ENCODE results near the gene SETD5.
A peak's percentile ranks its signal among the peaks of the same experiment; 100 is the strongest.

SETD5 gene

DNA sequence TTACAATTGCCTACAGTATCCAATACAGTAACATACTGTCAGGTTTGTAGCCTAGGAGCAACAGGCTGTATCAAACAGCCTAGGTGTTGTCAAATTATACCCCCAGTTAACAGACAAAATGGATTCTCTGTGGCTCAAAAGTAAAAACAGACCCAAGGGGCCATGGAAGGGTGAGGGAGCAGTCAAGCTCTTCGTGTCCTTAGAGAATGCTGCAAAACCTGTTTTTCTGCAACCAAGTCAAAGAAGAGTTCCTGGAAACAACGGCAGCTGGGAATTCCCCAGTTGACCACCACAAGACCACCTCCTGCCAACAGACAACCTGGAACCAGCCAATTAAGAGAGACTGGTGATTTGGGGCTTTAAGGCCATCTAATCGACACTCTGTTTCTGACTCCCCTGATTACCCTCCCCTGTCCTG is 45.7 kb upstream of the SETD5 start:
- Histone ChIP-seq H2AK5ac (ENCODE audit: low read depth, low read length) (no peak overlapping the region), H3K18ac (ENCODE audit: low read length) (no peak overlapping the region), H3K9me3 (replicated peaks in 1 of 2; ENCODE audit: control insufficient read depth in 2 of 2, insufficient read depth in 1 of 2, low read depth in 1 of 2, low read length in 2 of 2) (no peaks in the 10 kb centered on the region), H3K23ac (ENCODE audit: low read depth, low read length, poor library complexity) (no peak overlapping the region), H4K91ac (ENCODE audit: low read depth, low read length, poor library complexity) (no peak overlapping the region), H3K9ac (ENCODE audit: low read depth, low read length, poor library complexity) (no peak overlapping the region), H3K79me1 (ENCODE audit: low read depth, low read length) (no peaks in the 10 kb centered on the region), H3K4me1 (ENCODE audit: control insufficient read depth in 2 of 2, insufficient read depth in 1 of 2, low read depth in 1 of 2, low read length in 2 of 2) (peaks cover 5 to 22% of the 10 kb centered on the region in 2 donors), H2BK12ac (ENCODE audit: low read length) (no peak overlapping the region), H3K36me3 (replicated peaks in 1 of 2; ENCODE audit: control insufficient read depth in 2 of 2, insufficient read depth in 2 of 2, low read length in 2 of 2) (peaks cover 0 to 2% of the 10 kb centered on the region in 2 donors), H3K27ac (replicated peaks; ENCODE audit: low read length) (no peak overlapping the region), H2AFZ (ENCODE audit: low read length) (no peak overlapping the region), H3K4me2 (ENCODE audit: insufficient read depth, low read length, poor library complexity, severe bottlenecking) (no peak overlapping the region), H3K27me3 (ENCODE audit: control insufficient read depth in 3 of 3, insufficient read depth in 3 of 3, low read depth in 1 of 3, low read length in 3 of 3) (no peaks in the 10 kb centered on the region), H4K8ac (ENCODE audit: low read depth, low read length) (no peak overlapping the region), H2BK120ac (ENCODE audit: low read depth, low read length) (no peak overlapping the region), H2BK5ac (ENCODE audit: low read length) (no peak overlapping the region), H2BK15ac (ENCODE audit: low read length) (no peak overlapping the region), H3K4ac (ENCODE audit: low read length) (no peak overlapping the region), H3K4me3 (ENCODE audit: low read length in 2 of 2) (no peak overlapping the region), H3K14ac (ENCODE audit: low read length) (no peak overlapping the region)
- DNase-seq (ENCODE audit: low spot score), result no peak
- WGBS, 2 donors (ENCODE audit: extremely low coverage in 2 of 2, insufficient read length in 2 of 2, insufficient replicate concordance in 1 of 2), result no CpG with 5 or more reads among the region's 3 CpGs

DNA sequence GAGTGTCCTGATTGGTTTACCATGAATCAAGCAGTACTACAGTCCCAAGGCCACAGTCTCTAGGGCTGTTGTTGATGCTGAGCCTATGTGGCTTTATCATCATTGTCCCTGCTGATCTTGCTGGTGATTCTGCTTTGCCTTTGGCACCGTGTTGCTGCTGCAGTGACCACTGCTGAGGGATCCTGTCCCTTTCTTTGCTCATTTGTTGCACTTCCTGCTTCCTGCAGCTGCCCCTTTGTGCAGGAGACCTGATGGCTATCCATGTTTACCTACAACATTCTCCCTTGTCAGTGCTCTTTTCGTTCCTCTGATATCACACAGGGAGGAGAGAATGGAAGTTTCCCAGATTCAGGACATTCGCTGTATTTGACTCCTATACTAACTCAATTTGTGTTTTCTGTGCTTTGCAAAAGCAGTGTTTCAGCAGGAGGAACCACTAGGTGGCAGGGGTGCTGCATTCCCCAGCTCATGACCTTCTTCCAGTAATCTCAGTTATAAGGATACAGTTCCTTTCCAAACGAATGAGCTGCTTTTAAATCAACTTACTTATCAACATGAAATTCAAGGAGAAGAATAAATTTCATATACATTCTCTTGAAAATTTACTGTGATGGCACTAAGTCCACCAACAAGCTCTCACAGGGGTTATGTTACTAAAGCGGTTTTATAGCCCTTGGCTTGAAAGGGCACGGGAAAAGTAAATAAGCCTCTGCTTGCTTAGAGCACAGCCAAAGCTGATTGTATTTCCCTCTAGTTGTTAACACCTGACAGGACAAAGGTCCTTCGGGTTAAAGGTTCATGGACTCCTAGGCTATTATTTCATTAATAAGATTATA is 44.3 kb upstream of the SETD5 start:
- peak overlapping the region in 1 of 2 donors; percentile 26 for H3K4me3 ChIP-seq (ENCODE audit: low read length in 2 of 2)
- H3K4me1 ChIP-seq (ENCODE audit: control insufficient read depth in 2 of 2, insufficient read depth in 1 of 2, low read depth in 1 of 2, low read length in 2 of 2), result peaks cover 5 to 22% of the 10 kb centered on the region in 2 donors
- H3K4me2 ChIP-seq (ENCODE audit: insufficient read depth, low read length, poor library complexity, severe bottlenecking), result no peak overlapping the region
- peaks cover 0 to 2% of the 10 kb centered on the region in 2 donors for H3K36me3 ChIP-seq (replicated peaks in 1 of 2; ENCODE audit: control insufficient read depth in 2 of 2, insufficient read depth in 2 of 2, low read length in 2 of 2)
- H3K27me3 ChIP-seq (ENCODE audit: control insufficient read depth in 3 of 3, insufficient read depth in 3 of 3, low read depth in 1 of 3, low read length in 3 of 3), result no peaks in the 10 kb centered on the region
- peak; percentile 43 for DNase-seq (ENCODE audit: low spot score)
- H2BK12ac ChIP-seq (ENCODE audit: low read length), result no peak overlapping the region
- H3K9me3 ChIP-seq (replicated peaks in 1 of 2; ENCODE audit: control insufficient read depth in 2 of 2, insufficient read depth in 1 of 2, low read depth in 1 of 2, low read length in 2 of 2), result no peaks in the 10 kb centered on the region
- no peak overlapping the region for H2BK5ac ChIP-seq (ENCODE audit: low read length)
- H3K23ac ChIP-seq (ENCODE audit: low read depth, low read length, poor library complexity), result no peak overlapping the region
- peak overlapping the region; percentile 83 for H2AFZ ChIP-seq (ENCODE audit: low read length)
- no peak overlapping the region for H4K91ac ChIP-seq (ENCODE audit: low read depth, low read length, poor library complexity)
- no peak overlapping the region for H3K14ac ChIP-seq (ENCODE audit: low read length)
- H3K4ac ChIP-seq (ENCODE audit: low read length), result no peak overlapping the region
- no peaks in the 10 kb centered on the region for H3K79me1 ChIP-seq (ENCODE audit: low read depth, low read length)
- no peak overlapping the region for H3K9ac ChIP-seq (ENCODE audit: low read depth, low read length, poor library complexity)
- no peak overlapping the region for H2BK120ac ChIP-seq (ENCODE audit: low read depth, low read length)
- no peak overlapping the region for H4K8ac ChIP-seq (ENCODE audit: low read depth, low read length)
- WGBS, 2 donors (ENCODE audit: extremely low coverage in 2 of 2, insufficient read length in 2 of 2, insufficient replicate concordance in 1 of 2), result no CpG with 5 or more reads among the region's 7 CpGs
- H3K27ac ChIP-seq (replicated peaks; ENCODE audit: low read length), result no peak overlapping the region
- H2BK15ac ChIP-seq (ENCODE audit: low read length), result no peak overlapping the region
- H3K18ac ChIP-seq (ENCODE audit: low read length), result no peak overlapping the region
- no peak overlapping the region for H2AK5ac ChIP-seq (ENCODE audit: low read depth, low read length)

DNA sequence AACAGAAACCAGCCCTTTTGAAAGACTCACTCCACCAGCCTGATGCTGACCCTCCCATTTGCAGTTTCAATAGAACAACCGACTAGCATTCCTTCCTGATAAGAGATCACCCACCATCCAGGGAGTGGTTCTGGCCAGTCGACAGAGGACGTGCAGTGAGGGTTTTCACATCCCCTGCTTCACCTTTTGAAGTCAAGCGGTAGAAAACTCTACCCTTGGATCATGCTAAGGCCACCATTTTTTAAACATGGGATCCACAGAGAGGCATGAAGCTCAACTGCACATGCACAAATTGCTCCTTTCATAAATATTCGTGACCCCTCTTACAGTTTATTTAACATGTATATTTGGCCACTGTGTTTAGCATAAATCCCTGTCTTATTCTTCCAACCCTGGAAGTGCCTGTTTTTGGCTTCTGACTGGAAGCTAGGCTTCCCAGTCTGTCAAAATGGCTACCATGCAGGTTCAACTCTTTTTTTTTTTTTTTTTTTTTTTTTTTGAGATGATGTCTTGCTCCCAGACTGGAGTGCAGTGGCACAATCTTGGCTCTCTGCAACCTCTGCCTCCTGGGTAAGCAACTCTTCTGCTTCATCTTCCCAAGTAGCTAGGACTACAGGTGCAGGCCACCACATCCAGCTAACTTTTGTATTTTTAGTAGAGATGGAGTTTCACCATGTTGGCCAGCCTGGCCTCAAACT is 35.6 kb upstream of the SETD5 start:
- Histone ChIP-seq H3K27me3 (ENCODE audit: control insufficient read depth in 3 of 3, insufficient read depth in 3 of 3, low read depth in 1 of 3, low read length in 3 of 3) (no peaks in the 10 kb centered on the region), H3K4me2 (ENCODE audit: insufficient read depth, low read length, poor library complexity, severe bottlenecking) (no peak overlapping the region), H3K4ac (ENCODE audit: low read length) (no peak overlapping the region), H3K9ac (ENCODE audit: low read depth, low read length, poor library complexity) (no peak overlapping the region), H3K36me3 (replicated peaks in 1 of 2; ENCODE audit: control insufficient read depth in 2 of 2, insufficient read depth in 2 of 2, low read length in 2 of 2) (peaks cover 0 to 5% of the 10 kb centered on the region in 2 donors), H2BK120ac (ENCODE audit: low read depth, low read length) (no peak overlapping the region), H3K9me3 (replicated peaks in 1 of 2; ENCODE audit: control insufficient read depth in 2 of 2, insufficient read depth in 1 of 2, low read depth in 1 of 2, low read length in 2 of 2) (no peaks in the 10 kb centered on the region), H3K14ac (ENCODE audit: low read length) (no peak overlapping the region), H3K4me3 (ENCODE audit: low read length in 2 of 2) (no peak overlapping the region), H2AK5ac (ENCODE audit: low read depth, low read length) (no peak overlapping the region), H2BK12ac (ENCODE audit: low read length) (no peak overlapping the region), H2AFZ (ENCODE audit: low read length) (peak overlapping the region; percentile 3), H2BK15ac (ENCODE audit: low read length) (no peak overlapping the region), H3K18ac (ENCODE audit: low read length) (no peak overlapping the region), H4K8ac (ENCODE audit: low read depth, low read length) (no peak overlapping the region), H3K23ac (ENCODE audit: low read depth, low read length, poor library complexity) (no peak overlapping the region), H3K4me1 (ENCODE audit: control insufficient read depth in 2 of 2, insufficient read depth in 1 of 2, low read depth in 1 of 2, low read length in 2 of 2) (no peaks in the 10 kb centered on the region), H3K79me1 (ENCODE audit: low read depth, low read length) (peaks cover 1% of the 10 kb centered on the region), H3K27ac (replicated peaks; ENCODE audit: low read length) (no peak overlapping the region), H4K91ac (ENCODE audit: low read depth, low read length, poor library complexity) (no peak overlapping the region), H2BK5ac (ENCODE audit: low read length) (no peak overlapping the region)
- WGBS, 2 donors (ENCODE audit: extremely low coverage in 2 of 2, insufficient read length in 2 of 2, insufficient replicate concordance in 1 of 2), result no CpG with 5 or more reads among the region's 5 CpGs
- DNase-seq (ENCODE audit: low spot score), result no peak

Measured in neuronal stem cell (in vitro differentiated cells).